ENCODE measurements around the gene CRTAC1. TPM values are rescaled to one million over a fixed set of nuclear protein-coding genes. Genes with fewer than 3 reads are reported as not detected.

The CRTAC1 gene
- 0.88 to 1.5 TPM (median 1.1 TPM) in 5 replicates for total RNA-seq (2022; extraction: Qiagen RNA extraction; ENCODE audit: low read depth)

GRCh38 chr10:98030093-98030821 lies at the start of gene CRTAC1:
CRTAC1 (minus strand) TSS chr10:98030621; CDS start chr10:98030472, 149 bp downstream.

GRCh38 chr10:97849687-97850402 lies 180.6 kb downstream of the CRTAC1 start, which contains the start of gene GOLGA7B:
GOLGA7B (plus strand) TSS chr10:97849843; CDS start chr10:97850304, 461 bp downstream.

Other genes with a start within 250 kb of the CRTAC1 start
- 4.0 to 5.9 TPM (median 4.7 TPM) in 5 replicates for gene GOLGA7B, start 180.8 kb downstream of the CRTAC1 start, total RNA-seq (2022; extraction: Qiagen RNA extraction; ENCODE audit: low read depth)
- 12.0 to 17.7 TPM (median 15.9 TPM) in 5 replicates for gene R3HCC1L, start 104.0 kb upstream of the CRTAC1 start, total RNA-seq (2022; extraction: Qiagen RNA extraction; ENCODE audit: low read depth)
- 1.1 to 1.6 TPM (median 1.3 TPM) in 5 replicates for gene LOXL4, start 237.6 kb upstream of the CRTAC1 start, total RNA-seq (2022; extraction: Qiagen RNA extraction; ENCODE audit: low read depth)